NB4 (cell line): ENCODE measurements around the gene C6orf52.
"Not testable (repeated sequence)": the region's sequence is repeated elsewhere in the genome, so short reads cannot be mapped to it uniquely, and the experiment has no call there.

Experiments used
- DNase-seq: peaks from one replicate; pipeline ENCODE4 v3.0.0; 2010; ENCODE audit warnings: low read depth
- H3K4me3 ChIP-seq: one replicate; pipeline ENCODE4 v1.5.1; 2011; ENCODE audit warnings: mild to moderate bottlenecking, low read depth, low read length, moderate library complexity
- MYC ChIP-seq: IDR thresholded peaks from 2 replicates; pipeline ENCODE4 v1.6.1; 2011; ENCODE audit warnings: low read depth, low read length
- POLR2A ChIP-seq: IDR thresholded peaks from 2 replicates; pipeline ENCODE4 v1.6.1; 2011; ENCODE audit warnings: mild to moderate bottlenecking; ENCODE audit not compliant: insufficient read length; ENCODE audit errors: extremely low read depth
- TF ChIP-seq, protein P1 (sequence below): IDR thresholded peaks from 2 replicates; pipeline ENCODE4 v1.6.1; 2011; ENCODE audit warnings: low read depth, low read length
- TF ChIP-seq, protein P2 (sequence below): IDR thresholded peaks from one replicate; pipeline ENCODE4 v1.5.1; 2012; ENCODE audit warnings: low read depth, low read length

The C6orf52 gene

DNA sequence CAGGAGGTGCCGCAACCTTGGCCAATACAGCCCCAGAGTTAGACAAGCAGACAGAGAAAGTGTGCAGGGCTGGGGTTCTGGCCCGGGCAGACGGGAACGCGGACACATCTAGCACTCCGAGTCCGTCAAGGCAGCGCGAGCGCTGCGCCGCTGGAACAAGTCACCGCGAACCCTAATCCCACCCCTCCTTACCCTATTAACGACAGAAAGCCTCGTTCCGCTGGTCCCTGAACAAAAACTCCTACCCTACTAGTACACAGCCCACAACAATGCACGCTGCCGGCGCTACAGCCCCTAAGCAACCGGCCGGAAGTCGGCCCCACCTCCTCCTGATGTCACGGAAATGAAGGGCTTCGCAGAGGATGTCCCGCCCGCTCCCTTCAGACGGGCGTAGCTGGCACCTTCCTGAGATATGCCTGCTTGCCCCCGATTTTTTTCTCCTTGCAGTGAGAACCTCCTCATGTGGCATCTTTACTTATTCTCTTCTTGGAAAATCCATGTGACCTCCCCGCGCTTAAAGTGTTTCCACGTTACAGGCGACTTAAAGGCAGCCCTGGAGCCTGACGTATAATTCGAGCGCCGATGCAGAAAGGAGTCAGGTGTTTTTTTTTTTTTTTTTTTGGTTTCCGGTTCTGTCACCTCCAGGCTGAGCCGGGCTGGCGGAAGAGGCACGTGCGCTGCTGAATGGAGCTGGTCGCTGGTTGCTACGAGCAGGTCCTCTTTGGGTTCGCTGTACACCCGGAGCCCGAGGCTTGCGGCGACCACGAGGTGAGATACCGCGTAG is at the start of gene C6orf52, which contains the start of gene PAK1IP1:
TSS of gene C6orf52 (minus strand) at position 315 of the 784 bp plus-strand sequence. CDS start 7,066 bp downstream, outside the sequence.
TSS of gene PAK1IP1 (plus strand) at position 671 of the 784 bp plus-strand sequence. CDS start at position 685, 14 bp downstream.
- H3K4me3 ChIP-seq = peak within 1 kb of the TSS; percentile 87
- TF ChIP-seq, protein P1, sequence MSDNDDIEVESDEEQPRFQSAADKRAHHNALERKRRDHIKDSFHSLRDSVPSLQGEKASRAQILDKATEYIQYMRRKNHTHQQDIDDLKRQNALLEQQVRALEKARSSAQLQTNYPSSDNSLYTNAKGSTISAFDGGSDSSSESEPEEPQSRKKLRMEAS = peak; percentile 98
- TF ChIP-seq POLR2A (peak; percentile 86), MYC (peak; percentile 96; the same call in 1 of the 2 replicates)
- TF ChIP-seq, protein P2, sequence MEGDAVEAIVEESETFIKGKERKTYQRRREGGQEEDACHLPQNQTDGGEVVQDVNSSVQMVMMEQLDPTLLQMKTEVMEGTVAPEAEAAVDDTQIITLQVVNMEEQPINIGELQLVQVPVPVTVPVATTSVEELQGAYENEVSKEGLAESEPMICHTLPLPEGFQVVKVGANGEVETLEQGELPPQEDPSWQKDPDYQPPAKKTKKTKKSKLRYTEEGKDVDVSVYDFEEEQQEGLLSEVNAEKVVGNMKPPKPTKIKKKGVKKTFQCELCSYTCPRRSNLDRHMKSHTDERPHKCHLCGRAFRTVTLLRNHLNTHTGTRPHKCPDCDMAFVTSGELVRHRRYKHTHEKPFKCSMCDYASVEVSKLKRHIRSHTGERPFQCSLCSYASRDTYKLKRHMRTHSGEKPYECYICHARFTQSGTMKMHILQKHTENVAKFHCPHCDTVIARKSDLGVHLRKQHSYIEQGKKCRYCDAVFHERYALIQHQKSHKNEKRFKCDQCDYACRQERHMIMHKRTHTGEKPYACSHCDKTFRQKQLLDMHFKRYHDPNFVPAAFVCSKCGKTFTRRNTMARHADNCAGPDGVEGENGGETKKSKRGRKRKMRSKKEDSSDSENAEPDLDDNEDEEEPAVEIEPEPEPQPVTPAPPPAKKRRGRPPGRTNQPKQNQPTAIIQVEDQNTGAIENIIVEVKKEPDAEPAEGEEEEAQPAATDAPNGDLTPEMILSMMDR = no peak
- peak; percentile 96 for DNase-seq

DNA sequence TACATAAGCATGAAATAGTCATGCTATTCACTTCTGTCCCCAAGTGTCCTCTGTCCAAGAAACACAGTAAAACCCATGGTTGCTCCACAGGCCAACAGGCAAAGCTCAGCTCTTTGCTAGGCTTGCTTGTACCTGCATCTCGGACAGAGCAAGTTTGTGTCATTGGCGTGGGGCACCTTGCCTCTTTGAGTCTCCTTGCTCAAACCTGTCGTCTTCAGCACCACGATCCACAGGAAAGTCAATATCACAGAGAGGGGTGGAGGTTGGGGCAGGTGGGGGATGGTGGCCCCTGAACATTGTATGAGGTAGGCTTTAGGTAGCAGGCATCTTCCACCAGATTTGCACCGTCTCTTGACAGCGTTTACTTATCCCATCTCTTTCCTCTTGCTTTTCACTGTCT is 49.1 kb upstream of the C6orf52 start:
- no peak for DNase-seq
- no peak overlapping the region for H3K4me3 ChIP-seq
- TF ChIP-seq, protein P2 = no peak
- TF ChIP-seq POLR2A = no peak
- TF ChIP-seq MYC = no peak
- TF ChIP-seq, protein P1 = no peak

DNA sequence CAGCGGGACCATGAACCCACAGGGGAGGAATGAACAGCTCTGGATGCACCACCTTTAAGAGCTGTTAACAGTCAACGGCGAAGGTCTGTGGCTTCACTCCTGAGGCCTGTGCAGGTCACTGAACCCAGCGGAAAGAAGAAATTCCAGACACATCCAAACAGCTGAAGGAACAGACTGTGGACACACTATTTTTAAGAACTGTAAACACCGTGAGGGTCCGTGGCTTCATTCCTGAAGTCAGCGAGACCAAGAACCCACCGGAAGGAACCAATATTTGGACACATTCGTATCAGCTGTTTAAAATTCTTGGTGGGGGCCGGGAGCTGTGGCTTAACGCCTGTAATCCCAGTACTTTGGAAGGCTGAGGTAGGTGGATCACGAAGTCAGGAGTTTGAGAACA is 47.8 kb upstream of the C6orf52 start:
- TF ChIP-seq POLR2A (no peak), MYC (no peak)
- TF ChIP-seq, protein P1 = no peak
- TF ChIP-seq, protein P2 = no peak
- no peak for DNase-seq
- no peak overlapping the region for H3K4me3 ChIP-seq

DNA sequence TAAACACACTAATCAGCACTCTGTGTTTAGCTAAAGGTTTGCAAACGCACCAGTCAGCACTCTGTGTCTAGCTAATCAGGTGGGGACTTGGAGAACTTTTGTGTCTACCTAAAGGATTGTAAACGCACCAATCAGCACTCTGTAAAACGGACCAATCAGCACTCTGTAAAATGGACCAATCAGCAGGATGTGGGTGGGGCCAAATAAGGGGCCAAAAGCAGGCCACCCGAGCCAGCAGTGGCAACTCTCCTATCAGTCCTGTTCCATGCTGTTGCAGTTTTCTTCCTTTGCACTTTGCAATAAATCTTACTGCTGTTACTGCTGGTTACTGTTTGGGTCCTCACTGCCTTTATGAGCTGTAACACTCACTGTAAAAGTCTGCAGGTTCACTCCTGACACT is 47.2 kb upstream of the C6orf52 start:
- not testable (repeated sequence) for DNase-seq

DNA sequence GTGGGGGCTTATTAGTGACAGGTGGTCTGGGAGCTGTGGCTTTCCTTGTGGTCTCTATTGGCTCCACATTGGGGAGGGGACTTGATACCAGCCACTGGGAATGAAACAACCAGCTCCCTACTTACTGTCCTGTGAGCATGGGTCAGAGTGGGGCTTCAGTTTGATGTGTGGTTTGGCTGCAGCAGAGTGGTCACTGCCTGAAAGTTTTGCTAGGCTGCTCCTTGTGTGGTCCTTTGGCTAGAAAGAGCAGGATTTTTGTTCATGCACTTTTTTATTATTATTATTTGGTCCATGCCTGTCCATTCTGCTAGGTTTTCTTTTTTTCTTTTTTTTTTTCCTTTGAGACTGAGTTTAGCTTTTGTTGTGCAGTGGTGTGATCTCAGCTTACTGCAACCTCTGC is 45.6 kb upstream of the C6orf52 start:
- no peak for DNase-seq
- no peak for TF ChIP-seq POLR2A
- TF ChIP-seq, protein P2 = no peak
- TF ChIP-seq, protein P1 = no peak
- TF ChIP-seq MYC = no peak

More for the DNA sequence above, 47.2 kb upstream of the C6orf52 start:
- not testable (repeated sequence) for H3K4me3 ChIP-seq

DNA sequence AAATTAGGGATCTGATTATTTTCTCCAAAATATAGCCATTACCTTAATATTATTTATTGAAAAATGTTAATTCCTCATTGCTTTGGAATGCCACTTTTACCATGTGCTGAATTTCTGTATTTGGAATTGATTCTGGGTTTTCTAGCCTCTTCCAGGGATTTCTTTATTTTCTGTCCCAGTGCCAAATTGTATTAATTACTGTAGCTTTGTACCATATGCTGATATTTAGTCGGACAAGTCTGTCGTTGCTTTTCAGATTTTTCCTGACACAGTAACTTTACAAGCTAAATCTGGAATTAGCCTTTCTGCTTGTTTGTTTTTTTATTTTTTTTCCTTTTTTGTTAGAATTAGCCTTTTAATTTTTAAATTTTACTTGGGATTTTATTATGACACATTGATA is 42.3 kb upstream of the C6orf52 start:
- no peak for DNase-seq
- no peak overlapping the region for H3K4me3 ChIP-seq
- TF ChIP-seq, protein P2 = no peak
- TF ChIP-seq, protein P1 = no peak
- TF ChIP-seq MYC (no peak), POLR2A (no peak)

More for the DNA sequence above, 45.6 kb upstream of the C6orf52 start:
- no peak overlapping the region for H3K4me3 ChIP-seq
